Dermis lymphatic vessel endothelial cell (primary cell): Measurements from ENCODE around the gene CHMP4A. TPM values are rescaled to one million over a fixed set of nuclear protein-coding genes. Genes with fewer than 3 reads are reported as not detected.

Source experiments
- total RNA-seq: library from RNA; depleted of rRNA; stranded (reverse); fragments of >200 nt; gene quantifications from 2 replicates; pipeline ENCODE4 v1.2.1, GENCODE V29; 2014

Gene CHMP4A, protein sequence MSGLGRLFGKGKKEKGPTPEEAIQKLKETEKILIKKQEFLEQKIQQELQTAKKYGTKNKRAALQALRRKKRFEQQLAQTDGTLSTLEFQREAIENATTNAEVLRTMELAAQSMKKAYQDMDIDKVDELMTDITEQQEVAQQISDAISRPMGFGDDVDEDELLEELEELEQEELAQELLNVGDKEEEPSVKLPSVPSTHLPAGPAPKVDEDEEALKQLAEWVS
- total RNA-seq, result 23.7 and 27.1 TPM in 2 replicates

DNA sequence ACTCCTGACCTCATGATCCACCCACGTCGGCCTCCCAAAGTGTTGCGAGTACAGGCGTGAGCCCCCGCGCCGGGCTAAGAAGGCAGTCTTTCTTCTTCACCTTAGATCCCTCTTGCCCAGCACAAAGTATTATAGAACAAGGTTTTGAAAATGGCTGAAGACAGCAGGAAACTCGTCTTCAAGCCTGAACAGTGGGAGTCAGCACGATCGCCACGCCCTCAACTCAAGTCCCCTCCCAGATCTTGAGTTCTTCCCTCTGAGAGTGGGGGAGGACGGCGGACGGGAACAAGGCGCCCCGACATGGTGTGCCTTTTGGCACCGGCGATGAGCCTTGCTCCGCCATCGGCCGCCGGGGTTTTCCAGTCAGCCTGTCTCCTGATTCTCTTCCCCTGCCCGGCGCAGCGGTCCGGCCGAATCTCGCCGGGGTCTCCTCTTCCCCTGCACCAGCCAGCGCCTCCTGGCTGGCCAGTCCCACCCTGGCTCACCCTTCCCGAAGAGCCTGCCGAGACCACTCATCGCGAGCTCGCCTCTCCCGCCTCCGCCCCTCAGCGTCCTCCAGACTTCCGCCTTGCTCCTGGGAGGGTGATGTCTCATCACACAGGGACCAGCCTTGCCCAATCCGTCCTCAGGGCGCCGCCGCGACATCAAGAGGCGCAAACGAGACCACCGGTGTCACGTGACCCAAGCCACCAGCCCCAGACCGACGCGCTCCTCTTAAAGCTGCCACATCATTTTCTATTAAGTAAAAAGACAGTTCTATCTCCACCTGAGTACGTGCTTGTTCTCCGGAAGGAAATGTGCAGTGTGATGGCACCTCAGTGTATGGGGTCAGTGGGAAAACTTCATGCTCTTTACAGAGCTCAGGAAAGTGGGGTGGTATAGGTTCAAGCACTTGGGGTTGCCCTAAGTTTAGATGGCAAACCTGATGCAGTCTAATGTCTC lies at the start of gene CHMP4A:
Gene CHMP4A (minus strand): TSS at position 565 of the 942 bp plus-strand sequence. CDS start 49 bp downstream, at position 516.

DNA sequence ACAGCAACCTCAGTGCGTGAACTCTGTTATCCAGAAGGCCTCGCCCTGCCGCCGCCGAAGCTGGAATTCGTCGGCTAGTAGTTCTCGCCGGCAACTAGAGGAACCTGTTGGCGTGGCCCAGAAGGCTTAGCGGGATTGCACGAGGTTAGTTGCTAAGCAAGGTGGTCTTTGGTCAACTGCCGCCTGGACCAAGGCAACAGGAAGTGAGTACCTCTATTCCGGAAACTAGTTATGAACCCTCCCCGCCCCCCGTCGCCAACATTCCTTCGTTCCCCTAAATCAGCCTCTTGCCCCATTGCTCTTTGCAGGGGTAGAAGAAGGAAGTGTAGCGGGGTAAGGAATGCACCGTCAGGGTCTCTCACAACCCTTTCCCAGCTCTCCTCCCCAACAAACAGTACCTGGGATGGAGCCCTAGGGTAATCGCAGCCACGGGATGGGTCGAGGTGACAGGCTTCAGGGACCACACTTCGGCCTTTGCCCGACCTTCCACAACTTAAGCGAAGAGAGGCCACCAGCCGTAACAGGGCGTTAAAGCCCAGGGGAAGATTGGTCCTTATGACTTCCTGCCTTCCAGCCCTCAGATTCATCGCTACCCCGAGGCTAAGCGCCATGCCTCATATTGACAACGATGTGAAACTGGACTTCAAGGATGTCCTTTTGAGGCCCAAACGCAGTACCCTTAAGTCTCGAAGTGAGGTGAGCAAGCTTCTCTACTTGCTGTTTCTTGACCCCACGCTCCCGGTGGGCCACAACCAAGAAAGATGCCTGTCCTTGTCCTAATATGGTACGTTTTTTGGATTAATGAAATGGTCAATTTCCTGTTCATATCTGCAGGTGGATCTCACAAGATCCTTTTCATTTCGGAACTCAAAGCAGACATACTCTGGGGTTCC lies 19.6 kb upstream of the CHMP4A start, which contains the start of gene GMPR2:
Gene GMPR2 (plus strand): TSS at position 285 of the 893 bp plus-strand sequence. CDS start 325 bp downstream, at position 610.

DNA sequence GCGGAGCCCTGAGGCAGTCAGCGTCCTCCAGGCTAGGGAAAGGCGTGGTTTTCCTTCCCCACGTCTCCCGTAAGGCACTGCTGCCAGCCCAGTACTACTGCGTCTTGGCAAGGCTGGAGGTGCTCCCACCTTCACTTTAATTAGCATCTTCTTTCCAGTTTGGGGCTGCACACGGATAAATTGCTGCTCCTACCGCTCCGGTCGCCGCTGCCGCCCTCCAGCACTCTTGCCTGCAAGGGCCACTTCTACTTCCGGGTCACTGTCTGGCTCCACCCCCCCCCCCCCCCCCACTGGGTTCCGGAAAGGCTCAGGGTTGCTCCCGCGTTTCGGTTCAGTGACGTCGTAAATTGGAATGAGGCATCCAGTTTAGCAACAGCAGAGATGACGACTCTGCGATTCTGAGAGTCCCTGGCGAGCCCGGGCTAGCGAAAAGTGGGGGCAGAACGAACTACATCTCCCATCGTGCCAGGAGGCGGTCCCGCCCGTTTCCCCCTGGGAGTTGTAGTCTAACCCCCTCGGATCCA lies 18.9 kb upstream of the CHMP4A start, which contains the start of gene NEDD8:
Gene NEDD8 (minus strand): TSS at position 247 of the 524 bp plus-strand sequence. CDS start 100 bp downstream, at position 147.

DNA sequence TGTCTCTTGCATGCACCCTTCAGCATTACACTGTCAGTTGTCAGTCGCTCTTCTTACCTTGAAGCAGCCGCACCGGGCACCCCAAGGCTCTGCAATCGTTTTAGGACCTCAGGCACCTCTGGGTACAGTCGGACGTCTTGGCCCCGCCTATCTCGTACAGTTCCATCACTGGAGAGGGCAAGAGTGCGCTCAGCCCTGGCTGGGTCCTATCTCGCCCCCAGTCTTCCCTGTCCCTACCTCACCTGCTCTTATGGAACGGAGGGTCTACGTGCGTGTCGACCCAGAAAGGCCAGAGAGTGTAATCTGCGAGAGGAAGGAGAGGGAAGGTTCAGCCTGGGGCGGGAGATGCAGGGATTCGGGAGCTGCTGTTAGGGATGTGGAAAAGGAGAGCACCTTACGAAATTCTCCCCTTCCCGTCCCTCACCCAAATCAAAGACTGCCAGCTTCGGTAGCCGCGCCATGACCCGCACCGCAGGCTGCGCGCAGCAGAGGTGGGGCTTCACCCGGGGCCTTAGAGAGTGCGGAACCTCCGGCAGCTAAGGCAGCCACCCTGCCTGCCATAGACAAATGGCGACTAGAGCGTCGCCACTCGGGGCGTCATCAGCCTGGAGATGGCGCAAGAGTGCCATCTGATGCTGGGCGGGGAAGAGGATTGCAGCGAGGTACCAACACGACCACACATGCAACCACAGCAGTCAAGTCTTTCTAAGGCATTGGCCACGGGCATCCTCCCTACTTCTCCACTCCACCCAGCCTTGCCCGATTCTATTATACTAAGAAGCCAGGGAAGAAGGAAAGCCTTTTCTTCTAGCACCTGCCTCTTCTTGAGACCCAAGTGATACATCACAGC lies 2.4 kb upstream of the CHMP4A start, which contains the start of gene MDP1:
Gene MDP1 (minus strand): TSS at position 572 of the 850 bp plus-strand sequence. CDS start 111 bp downstream, at position 461.

DNA sequence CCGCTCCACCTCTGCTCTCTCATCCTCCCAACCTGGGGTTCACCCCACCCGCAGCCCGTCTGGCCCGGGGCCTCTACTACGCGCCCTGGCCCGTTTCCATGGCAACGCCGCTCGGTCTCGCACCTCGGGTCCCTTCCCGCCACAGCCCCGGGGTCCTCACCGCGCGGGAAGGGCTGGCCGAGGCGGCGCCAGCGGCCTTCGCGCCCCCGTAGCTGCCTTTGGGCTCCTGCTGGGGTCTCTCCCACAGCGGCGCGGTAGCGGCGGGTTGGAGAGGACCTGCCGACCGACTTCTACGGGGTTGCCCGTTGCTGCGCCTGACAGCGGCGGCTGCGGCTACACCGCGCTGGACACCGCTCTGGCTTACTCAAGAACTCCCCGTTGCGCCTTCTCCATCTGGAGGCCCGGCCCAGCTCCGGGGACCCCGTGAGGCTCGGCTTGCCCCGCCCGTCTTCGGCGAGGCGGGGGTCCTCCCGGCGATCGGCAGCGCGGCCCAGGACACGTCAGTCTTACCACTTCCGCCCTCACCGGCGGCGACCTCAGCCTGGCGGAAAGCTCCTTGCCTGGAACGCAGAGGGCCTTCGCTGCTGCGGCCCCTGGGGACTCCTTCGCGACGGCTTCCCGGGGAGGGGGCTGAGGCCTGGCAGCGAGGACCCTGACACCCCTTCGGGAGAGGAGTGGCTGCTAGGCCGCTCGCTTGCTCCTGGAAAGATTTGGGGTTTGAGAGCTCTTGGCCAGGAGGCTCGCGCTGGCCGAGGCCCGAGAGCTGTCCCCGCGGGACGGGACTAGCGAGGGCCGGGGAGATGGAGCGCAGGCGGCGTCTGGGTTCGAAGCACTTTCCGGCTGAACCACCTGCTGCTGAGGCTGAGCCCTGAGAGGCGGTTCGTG lies 17.9 kb downstream of the CHMP4A start, which contains the start of gene TM9SF1:
Gene TM9SF1 (minus strand): TSS at position 256 of the 885 bp plus-strand sequence. CDS start 422 bp downstream, outside the sequence.

DNA sequence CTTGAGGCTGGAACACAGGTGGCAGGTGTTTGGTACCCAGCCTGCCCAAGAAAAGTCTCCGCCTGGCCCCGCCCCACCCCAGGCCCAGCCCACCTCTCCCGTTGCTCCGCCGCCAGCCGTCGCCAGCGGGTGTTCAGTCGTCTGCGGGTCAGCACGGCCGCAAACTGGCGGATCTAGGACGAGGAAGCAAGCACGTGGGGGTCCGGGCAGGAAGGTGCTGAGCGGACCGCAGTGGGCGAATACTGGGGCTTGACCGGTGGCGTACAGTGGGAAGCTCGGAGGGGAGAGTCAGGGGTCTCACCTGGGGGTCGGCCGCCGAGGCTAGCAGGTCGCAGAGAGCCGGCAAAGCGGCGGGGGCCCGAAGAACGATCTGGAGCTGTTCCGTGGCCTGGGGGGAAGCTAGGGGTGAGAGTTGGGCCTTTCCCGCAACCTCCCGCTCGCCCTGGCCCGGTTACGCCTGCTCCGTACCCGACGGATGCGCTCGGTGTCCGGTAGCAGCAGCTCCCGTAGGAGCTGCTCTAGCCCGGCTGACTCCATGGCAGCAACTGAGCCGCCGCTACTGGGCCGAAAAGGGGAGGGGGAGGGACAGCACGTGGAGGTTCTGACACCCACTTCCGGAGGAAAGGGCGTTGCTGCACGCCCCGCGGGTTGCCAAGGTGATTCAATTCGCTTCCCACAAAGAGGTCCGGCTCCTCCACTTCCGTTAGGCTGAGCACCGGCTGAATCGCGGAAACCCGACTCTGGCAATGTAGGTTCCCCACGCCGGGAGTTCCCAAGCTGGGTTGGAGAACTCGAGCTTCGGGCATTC lies 24.8 kb downstream of the CHMP4A start, which contains the start of gene IPO4:
Gene IPO4 (minus strand): TSS at position 566 of the 808 bp plus-strand sequence. CDS start 29 bp downstream, at position 537.

DNA sequence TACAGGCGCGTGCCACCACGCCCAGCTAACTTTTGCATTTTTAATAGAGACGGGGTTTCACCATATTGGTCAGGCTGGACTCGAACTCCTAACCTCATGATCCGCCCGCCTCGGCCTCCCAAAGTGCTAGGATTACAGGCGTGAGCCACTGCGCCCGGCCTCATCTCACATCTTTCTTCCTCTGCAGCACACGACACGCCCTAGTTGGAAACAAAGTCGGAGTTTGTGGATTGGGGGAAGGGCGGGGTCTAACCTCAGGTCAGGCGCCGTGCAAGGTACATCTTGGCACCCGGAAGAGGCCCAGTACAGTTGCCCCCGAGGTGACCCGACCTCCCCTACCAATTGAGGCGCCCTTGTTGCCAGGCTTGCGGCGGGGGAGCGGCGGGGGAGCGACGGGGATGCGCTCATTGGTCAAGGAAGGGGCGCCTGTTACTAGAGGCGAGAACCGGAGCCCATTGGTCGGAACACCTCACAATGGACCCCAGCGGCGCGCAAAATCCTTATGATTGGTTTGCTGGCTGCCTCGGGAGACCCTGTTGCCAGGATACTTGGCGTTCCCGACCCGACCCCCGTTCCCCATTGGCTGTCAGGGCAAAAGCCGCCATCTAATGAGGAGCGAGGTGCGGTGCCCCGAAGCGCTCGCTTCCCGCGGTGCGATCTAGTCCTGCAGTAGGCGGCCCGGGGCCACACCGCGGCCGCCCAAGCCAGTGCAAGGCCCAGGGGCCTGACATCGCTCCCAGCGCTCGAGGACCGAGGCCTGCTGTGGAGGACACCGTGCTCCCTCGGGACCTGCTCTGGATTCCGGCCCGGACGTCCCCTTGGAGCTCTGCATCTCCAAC lies 41.6 kb downstream of the CHMP4A start, which contains the start of gene REC8:
Gene REC8 (plus strand): TSS at position 659 of the 839 bp plus-strand sequence. CDS start 473 bp downstream, outside the sequence.

DNA sequence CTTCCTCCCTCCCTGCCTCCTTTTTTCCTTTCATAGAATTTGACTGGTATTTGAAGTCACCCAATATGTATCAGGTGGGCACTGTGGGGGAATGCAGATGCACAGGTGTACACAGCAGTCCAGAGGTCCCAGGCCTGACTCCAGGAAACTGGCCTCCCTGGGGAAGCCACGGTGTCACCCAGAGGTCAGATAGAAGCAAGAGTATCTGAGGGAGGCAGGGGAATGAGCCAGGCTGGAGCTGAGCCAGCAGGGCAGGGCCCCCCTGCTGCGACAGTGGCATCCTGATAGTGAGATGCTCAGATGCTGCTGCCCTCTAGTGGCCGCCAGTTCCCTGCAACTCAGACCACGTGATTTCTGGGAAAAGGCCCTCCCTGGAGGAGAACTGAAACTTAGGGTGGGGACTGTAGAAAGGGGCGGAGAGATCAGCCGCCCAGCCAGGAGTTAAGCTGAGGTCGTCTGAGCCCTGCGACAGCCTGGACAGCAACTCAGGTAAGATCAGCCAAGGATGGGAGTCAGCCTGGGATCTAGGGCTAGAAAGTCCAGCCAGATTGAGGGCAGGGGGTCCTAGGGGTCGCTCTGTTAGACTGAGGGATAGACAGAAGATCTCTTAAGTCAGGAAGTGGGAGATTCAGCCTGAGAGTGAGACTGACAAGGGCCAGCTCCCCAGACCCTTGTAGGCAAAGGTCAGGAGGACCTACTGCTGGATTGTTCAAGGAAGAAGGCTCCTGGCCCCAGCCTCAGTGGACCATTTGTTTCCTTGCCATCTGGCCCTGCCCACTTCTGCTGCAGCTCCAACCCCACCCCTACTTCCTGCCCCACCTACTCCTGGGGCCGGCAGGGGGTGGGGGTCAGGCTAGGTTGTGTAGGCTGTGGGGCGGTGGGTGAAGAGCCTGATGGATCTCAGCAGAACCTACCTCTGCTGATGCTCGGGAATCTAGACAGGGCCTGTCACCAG lies 52.2 kb downstream of the CHMP4A start, which contains the start of gene IRF9:
Gene IRF9 (plus strand): TSS at position 416 of the 955 bp plus-strand sequence. CDS start 880 bp downstream, outside the sequence.

Other genes starting within 250 kb of the CHMP4A start
- gene DHRS4L2, start 224.6 kb downstream of the CHMP4A start, total RNA-seq, result 12.1 and 14.8 TPM in 2 replicates
- under 0.01 TPM in 1 of 2 replicates, not detected in the other for gene CARMIL3, start 161.5 kb downstream of the CHMP4A start, total RNA-seq
- not detected in 2 replicates for gene CPNE6, start 141.9 kb downstream of the CHMP4A start, total RNA-seq
- gene PCK2, start 119.2 kb downstream of the CHMP4A start, total RNA-seq, result 6.7 and 9.0 TPM in 2 replicates
- gene DCAF11, start 98.7 kb downstream of the CHMP4A start, total RNA-seq, result 65.9 and 89.1 TPM in 2 replicates
- 0.69 and 2.2 TPM in 2 replicates for gene NRL, start 98.5 kb downstream of the CHMP4A start, total RNA-seq
- gene FITM1, start 82.8 kb downstream of the CHMP4A start, total RNA-seq, result 0.34 and 0.76 TPM in 2 replicates
- gene PSME1, start 77.3 kb downstream of the CHMP4A start, total RNA-seq, result 142 and 144 TPM in 2 replicates
- 15.4 and 15.8 TPM in 2 replicates for gene EMC9, start 71.9 kb downstream of the CHMP4A start, total RNA-seq
- gene PSME2, start 66.9 kb downstream of the CHMP4A start, total RNA-seq, result 109 and 142 TPM in 2 replicates
- 22.1 and 24.0 TPM in 2 replicates for gene RNF31, start 66.0 kb downstream of the CHMP4A start, total RNA-seq
- 43.9 and 55.4 TPM in 2 replicates for gene IRF9, start 52.2 kb downstream of the CHMP4A start, total RNA-seq
- 0.87 and 1.3 TPM in 2 replicates for gene REC8, start 41.4 kb downstream of the CHMP4A start, total RNA-seq
- 19.3 and 31.5 TPM in 2 replicates for gene IPO4, start 24.7 kb downstream of the CHMP4A start, total RNA-seq
- gene TM9SF1, start 18.0 kb downstream of the CHMP4A start, total RNA-seq, result 39.6 and 58.0 TPM in 2 replicates
- gene TSSK4, start 7.8 kb downstream of the CHMP4A start, total RNA-seq, result not detected in 2 replicates
- gene MDP1, start 2.6 kb upstream of the CHMP4A start, total RNA-seq, result 11.3 and 13.1 TPM in 2 replicates
- gene NEDD8, start 18.9 kb upstream of the CHMP4A start, total RNA-seq, result 186 and 243 TPM in 2 replicates
- 80.6 and 106 TPM in 2 replicates for gene GMPR2, start 19.4 kb upstream of the CHMP4A start, total RNA-seq
- gene TINF2, start 29.1 kb upstream of the CHMP4A start, total RNA-seq, result 45.1 and 70.4 TPM in 2 replicates
- 0.09 and 0.22 TPM in 2 replicates for gene TGM1, start 49.7 kb upstream of the CHMP4A start, total RNA-seq
- 10.7 and 12.2 TPM in 2 replicates for gene RABGGTA, start 58.1 kb upstream of the CHMP4A start, total RNA-seq
- gene DHRS1, start 86.3 kb upstream of the CHMP4A start, total RNA-seq, result 5.8 and 16.0 TPM in 2 replicates
- gene NOP9, start 86.4 kb upstream of the CHMP4A start, total RNA-seq, result 20.8 and 21.0 TPM in 2 replicates
- 1.2 TPM in 2 replicates for gene CIDEB, start 94.5 kb upstream of the CHMP4A start, total RNA-seq
- 2.3 and 3.1 TPM in 2 replicates for gene LTB4R2, start 96.7 kb upstream of the CHMP4A start, total RNA-seq
- gene LTB4R, start 98.0 kb upstream of the CHMP4A start, total RNA-seq, result 1.6 and 1.7 TPM in 2 replicates
- gene ADCY4, start 121.6 kb upstream of the CHMP4A start, total RNA-seq, result 51.0 and 57.6 TPM in 2 replicates
- 2.1 and 2.2 TPM in 2 replicates for gene RIPK3, start 126.5 kb upstream of the CHMP4A start, total RNA-seq
- gene NFATC4, start 154.7 kb upstream of the CHMP4A start, total RNA-seq, result 0.34 and 0.65 TPM in 2 replicates
- 3.1 and 3.9 TPM in 2 replicates for gene NYNRIN, start 185.5 kb upstream of the CHMP4A start, total RNA-seq
- gene CBLN3, start 216.2 kb upstream of the CHMP4A start, total RNA-seq, result 0.26 and 0.33 TPM in 2 replicates
- gene KHNYN, start 216.5 kb upstream of the CHMP4A start, total RNA-seq, result 43.3 and 49.2 TPM in 2 replicates
- gene SDR39U1, start 229.3 kb upstream of the CHMP4A start, total RNA-seq, result 7.4 TPM in 2 replicates